ENCODE data around the gene TWIST2.

The TWIST2 gene

GRCh38 chr2:238857959-238858358 lies 10.1 kb downstream of the TWIST2 start:
- Histone ChIP-seq H3K9ac (ENCODE audit: low read depth, low read length, poor library complexity, severe bottlenecking) (no peak overlapping the region), H3K27me3 (ENCODE audit: insufficient read depth, low read length, poor library complexity, severe bottlenecking) (no peaks in the 10 kb centered on the region), H3K9me3 (ENCODE audit: insufficient read depth, low read depth, low read length) (no peaks in the 10 kb centered on the region), H3K79me2 (ENCODE audit: insufficient read depth, low read length) (no peaks in the 10 kb centered on the region), H4K20me1 (ENCODE audit: insufficient read depth, low read length, poor library complexity, severe bottlenecking) (no peaks in the 10 kb centered on the region), H3K4me2 (ENCODE audit: low read depth, low read length, poor library complexity, severe bottlenecking) (no peak overlapping the region), H3K9me2 (replicated peaks; ENCODE audit: low read depth, low read length) (no peaks in the 10 kb centered on the region), H3K36me3 (ENCODE audit: insufficient read depth, low read length) (no peaks in the 10 kb centered on the region), H3K4me1 (ENCODE audit: insufficient read depth, low read length, poor library complexity, severe bottlenecking) (no peaks in the 10 kb centered on the region), H3F3A (ENCODE audit: low read depth) (no peaks in the 10 kb centered on the region), H2AFZ (ENCODE audit: low read length) (no peak overlapping the region), H3K4me3 (ENCODE audit: low read length, poor library complexity, severe bottlenecking) (no peak overlapping the region)
- TF ChIP-seq EZH2phosphoT487 (IDR thresholded peaks at IDR 0.05; ENCODE audit: borderline replicate concordance) (no peak), CTCF (conservative IDR thresholded peaks at IDR 0.05; ENCODE audit: low read length) (no peak)

GRCh38 chr2:238859636-238860347 lies 11.9 kb downstream of the TWIST2 start:
- Histone ChIP-seq H3K4me2 (ENCODE audit: low read depth, low read length, poor library complexity, severe bottlenecking) (no peak overlapping the region), H3K4me1 (ENCODE audit: insufficient read depth, low read length, poor library complexity, severe bottlenecking) (no peaks in the 10 kb centered on the region), H3K4me3 (ENCODE audit: low read length, poor library complexity, severe bottlenecking) (no peak overlapping the region), H3K9me2 (replicated peaks; ENCODE audit: low read depth, low read length) (no peaks in the 10 kb centered on the region), H3K79me2 (ENCODE audit: insufficient read depth, low read length) (no peaks in the 10 kb centered on the region), H3K27me3 (ENCODE audit: insufficient read depth, low read length, poor library complexity, severe bottlenecking) (no peaks in the 10 kb centered on the region), H2AFZ (ENCODE audit: low read length) (no peak overlapping the region), H3F3A (ENCODE audit: low read depth) (no peaks in the 10 kb centered on the region), H3K9me3 (ENCODE audit: insufficient read depth, low read depth, low read length) (no peaks in the 10 kb centered on the region), H3K9ac (ENCODE audit: low read depth, low read length, poor library complexity, severe bottlenecking) (no peak overlapping the region), H3K36me3 (ENCODE audit: insufficient read depth, low read length) (no peaks in the 10 kb centered on the region), H4K20me1 (ENCODE audit: insufficient read depth, low read length, poor library complexity, severe bottlenecking) (no peaks in the 10 kb centered on the region)
- TF ChIP-seq CTCF (conservative IDR thresholded peaks at IDR 0.05; ENCODE audit: low read length) (no peak), EZH2phosphoT487 (IDR thresholded peaks at IDR 0.05; ENCODE audit: borderline replicate concordance) (no peak)

GRCh38 chr2:238861013-238861730 lies 13.3 kb downstream of the TWIST2 start:
- Histone ChIP-seq H3K4me1 (ENCODE audit: insufficient read depth, low read length, poor library complexity, severe bottlenecking) (no peaks in the 10 kb centered on the region), H3K4me2 (ENCODE audit: low read depth, low read length, poor library complexity, severe bottlenecking) (no peak overlapping the region), H4K20me1 (ENCODE audit: insufficient read depth, low read length, poor library complexity, severe bottlenecking) (no peaks in the 10 kb centered on the region), H3K4me3 (ENCODE audit: low read length, poor library complexity, severe bottlenecking) (no peak overlapping the region), H3K9me3 (ENCODE audit: insufficient read depth, low read depth, low read length) (no peaks in the 10 kb centered on the region), H2AFZ (ENCODE audit: low read length) (no peak overlapping the region), H3K27me3 (ENCODE audit: insufficient read depth, low read length, poor library complexity, severe bottlenecking) (no peaks in the 10 kb centered on the region), H3K9me2 (replicated peaks; ENCODE audit: low read depth, low read length) (no peaks in the 10 kb centered on the region), H3K79me2 (ENCODE audit: insufficient read depth, low read length) (no peaks in the 10 kb centered on the region), H3F3A (ENCODE audit: low read depth) (no peaks in the 10 kb centered on the region), H3K9ac (ENCODE audit: low read depth, low read length, poor library complexity, severe bottlenecking) (no peak overlapping the region), H3K36me3 (ENCODE audit: insufficient read depth, low read length) (no peaks in the 10 kb centered on the region)
- no peak for TF ChIP-seq EZH2phosphoT487 (IDR thresholded peaks at IDR 0.05; ENCODE audit: borderline replicate concordance)
- no peak for TF ChIP-seq CTCF (conservative IDR thresholded peaks at IDR 0.05; ENCODE audit: low read length)

Measured in Loucy (cell line).